GM21717 (cell line): ENCODE data around the gene MAP7D3.
"Not testable (repeated sequence)": the region's sequence is repeated elsewhere in the genome, so short reads cannot be mapped to it uniquely, and the experiment has no call there.

Source experiments
- ATAC-seq: cut with Tn5 transposase; IDR thresholded peaks from one replicate; pipeline ENCODE4 v1.9.1; 2021; ENCODE audit warnings: mild to moderate bottlenecking, moderate library complexity; ENCODE audit not compliant: unreplicated experiment

The MAP7D3 gene

DNA sequence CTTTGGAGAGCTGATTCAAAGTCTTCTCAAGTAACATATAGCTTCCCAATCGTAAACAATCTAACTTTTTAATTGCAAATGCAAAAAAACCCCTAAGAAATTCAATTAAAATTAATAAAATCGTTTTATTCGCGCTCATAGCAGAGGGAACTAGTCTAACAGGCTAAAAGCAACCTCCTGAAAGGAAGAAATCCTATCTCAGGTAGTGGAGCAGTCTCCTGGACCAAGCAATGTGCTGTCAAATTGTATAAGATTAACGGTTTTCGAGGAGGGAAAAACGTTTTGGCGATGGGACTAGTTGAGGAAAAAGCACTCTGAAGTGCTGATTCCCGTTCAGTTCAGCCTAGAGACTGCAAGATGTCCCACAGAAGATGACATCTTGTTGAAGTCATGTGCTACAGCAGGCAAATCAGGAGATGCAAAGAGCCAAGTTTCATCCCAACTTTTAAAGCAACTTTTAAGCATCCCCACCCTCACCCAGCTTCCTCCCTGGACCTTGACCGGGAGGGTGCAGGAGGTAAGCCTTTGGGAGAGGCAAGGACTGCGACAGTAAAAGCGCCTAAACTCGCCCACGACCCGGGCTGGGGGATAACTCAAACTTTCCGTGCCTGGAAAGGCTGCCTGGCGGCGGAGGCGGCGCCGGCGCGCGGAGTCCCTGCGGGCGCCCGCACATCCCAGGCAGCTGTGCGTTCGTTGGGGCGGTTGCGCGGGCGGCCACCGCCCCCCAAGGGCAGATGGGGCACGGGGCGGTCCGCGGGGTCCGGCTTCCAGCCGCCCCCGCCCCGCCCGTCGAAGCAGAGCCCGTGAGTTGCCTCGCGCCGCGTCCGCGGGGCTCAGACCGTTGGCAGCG lies 784 bp downstream of the MAP7D3 start:
- ATAC-seq, result peak; percentile 43

DNA sequence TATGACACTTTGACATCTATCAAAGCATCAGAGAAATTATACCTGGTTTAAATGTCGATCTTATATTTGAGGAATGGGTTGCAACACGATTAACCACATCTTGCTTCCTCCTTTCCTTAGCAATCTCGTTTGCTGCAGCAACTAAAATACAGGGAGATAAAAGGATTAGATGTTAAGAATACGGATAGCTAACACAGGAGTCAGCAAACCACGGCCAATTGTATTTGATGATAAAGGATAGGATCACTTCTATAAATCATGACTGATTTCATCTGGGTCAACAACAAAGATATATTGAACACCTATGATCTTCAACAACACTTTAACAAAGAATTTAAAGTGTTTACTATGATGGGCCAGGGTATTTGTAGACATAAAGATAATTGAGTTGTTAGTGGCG lies 5.0 kb downstream of the MAP7D3 start:
- no peak for ATAC-seq

- ATAC-seq, result not testable (repeated sequence)
Observed at GRCh38 chrX:136237849-136238248, 13.4 kb downstream of the MAP7D3 start.

GRCh38 chrX:136237074-136237473 lies 14.1 kb downstream of the MAP7D3 start:
- ATAC-seq, result no peak

DNA sequence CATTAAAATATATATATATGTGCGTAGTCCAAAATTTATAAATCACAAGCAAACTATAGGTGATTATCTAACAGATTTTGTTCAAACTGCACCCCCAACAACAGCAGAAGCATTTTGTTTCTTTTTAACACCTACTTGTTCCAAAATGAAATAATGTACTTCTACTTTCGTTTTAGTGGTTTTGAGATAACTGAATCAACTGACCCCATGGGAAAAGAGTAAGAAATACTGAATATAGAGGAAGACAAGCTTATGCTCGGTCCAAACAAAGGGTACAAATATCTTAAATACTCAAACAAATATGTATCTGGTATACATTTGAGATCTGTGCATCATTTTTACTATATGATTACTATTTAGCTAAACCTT lies 22.4 kb downstream of the MAP7D3 start:
- no peak for ATAC-seq

DNA sequence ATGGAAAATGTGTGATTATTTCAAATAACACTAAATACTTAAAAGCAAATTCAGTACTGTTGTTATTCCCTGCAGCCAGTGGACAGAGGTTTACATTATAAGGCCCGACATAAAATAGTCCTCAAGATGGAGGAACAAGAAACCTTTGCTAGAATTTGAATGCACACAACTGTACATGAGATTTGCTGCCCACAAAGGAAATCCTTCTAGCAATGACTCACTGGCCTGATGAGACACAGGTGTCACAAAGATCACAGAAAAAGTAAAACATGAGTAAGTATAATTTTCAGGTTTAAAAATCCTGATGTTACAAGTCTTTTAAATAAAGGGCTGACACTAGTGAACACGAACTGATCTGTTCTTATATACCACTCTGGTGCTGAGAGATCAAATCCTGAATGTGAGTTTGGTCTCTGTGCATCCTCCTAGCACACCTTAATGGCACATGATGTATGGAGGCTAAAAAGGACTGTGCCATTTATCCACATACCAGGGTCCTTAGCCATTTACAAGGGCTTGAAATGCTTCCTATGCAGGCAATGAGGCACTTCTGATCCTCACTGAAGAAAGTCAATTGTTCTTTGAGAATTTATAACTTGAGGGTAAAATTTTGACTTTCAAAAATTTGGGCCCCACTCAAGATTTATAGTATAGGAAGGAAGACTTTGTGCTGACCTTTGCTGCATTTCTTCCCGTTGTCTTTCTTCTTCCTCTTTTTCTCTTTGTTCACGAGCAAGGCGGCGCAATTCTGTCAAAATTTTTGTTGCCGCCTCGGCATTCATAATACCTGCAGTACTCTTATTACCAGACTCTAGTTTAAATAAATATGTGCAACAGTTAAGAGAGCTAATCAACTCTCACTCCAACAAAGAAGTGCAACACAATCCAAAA lies 23.0 kb downstream of the MAP7D3 start:
- ATAC-seq, result no peak

- ATAC-seq, result no peak
Observed at GRCh38 chrX:136227074-136227473, 24.1 kb downstream of the MAP7D3 start.

- ATAC-seq, result no peak
Observed at GRCh38 chrX:136221851-136222513, 29.2 kb downstream of the MAP7D3 start.

GRCh38 chrX:136220951-136221350 lies 30.2 kb downstream of the MAP7D3 start:
- no peak for ATAC-seq

DNA sequence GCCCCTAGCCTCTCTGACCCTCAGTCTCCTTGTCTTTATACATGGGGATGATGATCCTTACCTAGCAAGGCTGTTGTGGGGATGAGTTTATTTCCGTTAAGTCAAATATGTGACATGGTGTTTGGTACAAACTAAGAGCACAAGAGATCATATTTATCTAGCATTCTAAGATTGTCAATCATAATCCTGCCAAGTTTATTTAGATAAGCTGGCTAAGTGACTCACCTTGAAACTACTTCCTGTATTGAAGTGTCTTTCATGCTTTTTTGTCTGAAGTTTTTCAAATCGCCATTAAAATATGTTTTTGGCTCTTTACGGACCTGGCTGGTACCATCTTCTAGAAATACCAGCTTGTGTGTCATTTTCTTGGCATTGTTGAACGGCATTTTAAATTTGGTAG lies 30.7 kb downstream of the MAP7D3 start:
- ATAC-seq, result no peak

DNA sequence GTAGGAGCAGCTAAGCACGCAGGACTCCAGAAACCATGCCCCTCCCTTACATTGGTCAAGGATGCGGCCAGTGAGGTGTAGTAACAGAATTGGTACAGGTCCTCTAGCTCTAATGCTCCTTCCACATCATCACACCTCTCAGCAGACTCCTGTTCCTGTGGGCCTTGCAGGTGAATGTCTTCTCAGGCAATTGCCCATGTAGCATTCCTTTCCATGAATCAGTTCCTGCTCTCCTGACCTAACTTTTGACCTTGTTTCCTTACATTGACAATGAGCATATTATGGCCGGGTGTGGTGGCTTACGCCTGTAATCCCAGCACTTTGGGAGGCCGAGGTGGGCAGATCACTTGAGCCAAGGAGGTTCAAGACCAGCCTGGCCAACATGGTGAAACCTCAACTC lies 31.3 kb downstream of the MAP7D3 start:
- ATAC-seq, result no peak

GRCh38 chrX:136215559-136215958 lies 35.6 kb downstream of the MAP7D3 start:
- no peak for ATAC-seq

DNA sequence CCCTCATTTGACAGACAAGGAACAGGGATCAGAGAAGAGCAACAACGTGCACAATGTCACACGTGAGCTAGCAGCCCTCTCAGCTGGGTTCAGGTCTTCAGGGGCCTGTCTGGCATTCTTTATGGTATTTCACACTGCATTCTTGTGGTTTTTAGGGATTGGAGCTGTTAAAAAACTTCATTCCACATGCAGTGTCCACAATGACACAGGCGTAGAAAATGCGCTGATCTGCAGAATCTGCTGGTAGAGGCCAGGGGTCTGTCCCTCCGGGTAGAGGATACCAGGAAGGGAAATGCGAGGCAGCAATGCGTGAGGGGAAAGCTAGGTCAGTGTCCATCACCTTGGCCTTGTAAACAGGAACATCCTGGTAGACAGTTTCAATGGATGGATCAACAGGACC lies 36.6 kb downstream of the MAP7D3 start:
- no peak for ATAC-seq

- ATAC-seq, result no peak
Observed at GRCh38 chrX:136212557-136213111, 38.6 kb downstream of the MAP7D3 start.

- ATAC-seq, result no peak
Observed at GRCh38 chrX:136211766-136212556, 39.2 kb downstream of the MAP7D3 start.

DNA sequence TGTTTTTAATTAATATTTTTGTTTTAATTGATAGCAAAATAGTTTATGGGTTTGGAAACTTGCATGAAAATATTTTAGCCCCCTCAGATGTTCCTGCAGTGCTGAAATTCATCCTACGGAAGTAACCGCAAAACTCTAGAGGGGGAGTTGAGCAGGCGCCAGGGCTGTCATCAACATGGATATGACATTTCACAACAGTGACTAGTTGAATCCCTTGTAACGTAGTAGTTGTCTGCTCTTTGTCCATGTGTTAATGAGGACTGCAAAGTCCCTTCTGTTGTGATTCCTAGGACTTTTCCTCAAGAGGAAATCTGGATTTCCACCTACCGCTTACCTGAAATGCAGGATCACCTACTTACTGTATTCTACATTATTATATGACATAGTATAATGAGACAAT lies 40.4 kb downstream of the MAP7D3 start:
- no peak for ATAC-seq

DNA sequence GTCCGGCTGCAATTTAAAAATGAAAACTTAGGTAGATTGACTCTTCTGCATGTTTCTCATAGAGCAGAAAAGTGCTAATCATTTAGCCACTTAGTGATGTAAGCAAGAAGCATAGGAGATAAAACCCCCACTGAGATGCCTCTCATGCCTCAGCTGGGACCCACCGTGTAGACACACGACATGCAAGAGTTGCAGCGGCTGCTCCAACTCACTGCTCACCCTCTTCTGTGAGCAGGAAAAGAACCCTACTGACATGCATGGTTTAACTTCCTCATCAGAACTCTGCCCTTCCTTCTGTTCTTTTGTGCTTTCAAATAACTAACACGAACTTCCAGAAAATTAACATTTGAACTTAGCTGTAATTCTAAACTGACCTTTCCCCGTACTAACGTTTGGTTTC lies 41.0 kb downstream of the MAP7D3 start:
- no peak for ATAC-seq

GRCh38 chrX:136209751-136210150 lies 41.4 kb downstream of the MAP7D3 start:
- ATAC-seq, result no peak

- ATAC-seq, result no peak
Observed at GRCh38 chrX:136209016-136209738, 42.0 kb downstream of the MAP7D3 start.

- no peak for ATAC-seq
Observed at GRCh38 chrX:136207546-136207945, 43.7 kb downstream of the MAP7D3 start.
